GM12878 (cell line): ENCODE data around the gene MIA2.

Experiments
- CBFB ChIP-seq: IDR thresholded peaks from 2 replicates; pipeline ENCODE4 v1.6.1; 2016; ENCODE audit warnings: antibody characterized with exemption, low read depth
- CREB1 ChIP-seq: IDR thresholded peaks from 2 replicates; pipeline ENCODE4 v1.6.1; 2012; ENCODE audit warnings: low read depth, mild to moderate bottlenecking, inconsistent platforms
- CTCF ChIP-seq, 3 experiments: IDR thresholded peaks in 2 of 3; conservative IDR thresholded peaks in 1 of 3; 2 replicates each; pipeline ENCODE4 v1.5.1; 2011; ENCODE audit warnings: low read depth in 3 of 3, low read length in 3 of 3, mild to moderate bottlenecking in 3 of 3, control low read depth in 2 of 3, moderate library complexity in 2 of 3, inconsistent platforms in 1 of 3, mixed read lengths in 1 of 3; ENCODE audit not compliant: control insufficient read depth in 2 of 3, insufficient read depth in 1 of 3; ENCODE audit errors: extremely low read depth in 1 of 3
- EP300 ChIP-seq, 2 experiments: fragments of 150-350 bp in 1 of 2; IDR thresholded peaks; 2 replicates each; pipeline ENCODE4 v1.6.1; 2011 to 2012; ENCODE audit warnings: low read depth in 2 of 2, low read length in 2 of 2, borderline replicate concordance in 1 of 2, improper control_type of control experiment in 1 of 2, inconsistent platforms in 1 of 2; ENCODE audit not compliant: control insufficient read depth in 1 of 2
- MXI1 ChIP-seq: fragments of 150-350 bp; IDR thresholded peaks from 2 replicates; pipeline ENCODE4 v1.6.1; 2011; ENCODE audit warnings: low read depth, mild to moderate bottlenecking, inconsistent platforms, low read length, improper control_type of control experiment
- NFXL1 ChIP-seq: fragments of 450-650 bp; IDR thresholded peaks from 2 replicates; pipeline ENCODE4 v1.6.1; 2017; ENCODE audit warnings: antibody characterized with exemption, mild to moderate bottlenecking, borderline replicate concordance
- NRF1 ChIP-seq: conservative IDR thresholded peaks from 2 replicates; pipeline ENCODE4 v1.6.1; 2011; ENCODE audit warnings: mild to moderate bottlenecking, low read depth, low read length, improper control_type of control experiment
- POLR2A ChIP-seq: IDR thresholded peaks from 2 replicates; pipeline ENCODE4 v1.6.1; 2011; ENCODE audit warnings: low read depth, mild to moderate bottlenecking, low read length
- RUNX3 ChIP-seq: IDR thresholded peaks from 2 replicates; pipeline ENCODE4 v1.6.1; 2012; ENCODE audit warnings: low read length, inconsistent platforms
- SMC3 ChIP-seq: IDR thresholded peaks from 2 replicates; pipeline ENCODE4 v1.6.1; 2011; ENCODE audit warnings: low read length, improper control_type of control experiment, borderline replicate concordance
- TAF1 ChIP-seq: IDR thresholded peaks from 2 replicates; pipeline ENCODE4 v1.6.1; 2011; ENCODE audit warnings: mild to moderate bottlenecking, low read depth, low read length, borderline replicate concordance
- TCF7 ChIP-seq: IDR thresholded peaks from 2 replicates; pipeline ENCODE4 v1.6.1; 2014; ENCODE audit warnings: antibody characterized with exemption, borderline replicate concordance

- no peak for TF ChIP-seq EP300 (IDR thresholded peaks at IDR 0.05; ENCODE audit: borderline replicate concordance in 1 of 2, control insufficient read depth in 1 of 2, low read depth in 2 of 2, low read length in 2 of 2)
- TF ChIP-seq TCF7, result no peak
- TF ChIP-seq RUNX3, result no peak
- no peak for TF ChIP-seq MXI1
- TF ChIP-seq NRF1, result no peak
- TF ChIP-seq CREB1, result no peak
- TF ChIP-seq NFXL1, result no peak
- TF ChIP-seq TAF1, result no peak
- TF ChIP-seq CBFB, result no peak
- no peak for TF ChIP-seq POLR2A
- TF ChIP-seq CTCF (IDR thresholded peaks at IDR 0.05 in 2 of 3, conservative IDR thresholded peaks at IDR 0.05 in 1 of 3; ENCODE audit: control insufficient read depth in 2 of 3, extremely low read depth in 1 of 3, insufficient read depth in 1 of 3, low read depth in 3 of 3, low read length in 3 of 3), result no peak
- TF ChIP-seq SMC3, result no peak
Observed at GRCh38 chr14:39291701-39292100, 58.0 kb downstream of the MIA2 start.
